Endothelial cell of umbilical vein (primary cell): ENCODE data around the gene ACTR3C. TPM values are rescaled to one million over a fixed set of nuclear protein-coding genes. Genes with fewer than 3 reads are reported as not detected.

Experiments used
- BruUV-seq: library from RNA; stranded (reverse); fragments of 400-500 nt; replicated peaks from 2 replicates; lab custom pipeline; 2021; lab: Mats Ljungman, UMichigan
- CTCF ChIA-PET: fragments of 300-600, 350-600 bp; sonication (Branson Sonifier 250); formaldehyde crosslinking; loops from one replicate; lab custom pipeline; 2021; ENCODE audit warnings: antibody characterized with exemption, inconsistent platforms; lab: Charles Lee
- POLR2A ChIA-PET: fragments of 300-600, 350-600 bp; sonication (Branson Sonifier 250); formaldehyde crosslinking; loops from one replicate; lab custom pipeline; 2021; ENCODE audit warnings: antibody characterized with exemption, inconsistent platforms; lab: Charles Lee
- DNase-seq: peaks from one replicate; pipeline ENCODE4 v3.0.0-alpha.2; 2011; ENCODE audit warnings: low read depth, low spot score
- FAIRE-seq: peaks from 2 replicates; lab custom pipeline; 2011; peaks lifted over from hg19 to GRCh38; lab: Jason Lieb, UNC
- H2AFZ ChIP-seq: 2 replicates; pipeline ENCODE4 v1.6.0; 2012; ENCODE audit warnings: low read depth, low read length, control low read depth, inconsistent platforms
- H3K27ac ChIP-seq: 2 replicates; pipeline ENCODE4 v1.5.1; 2011; ENCODE audit warnings: low read depth, mild to moderate bottlenecking, control low read depth, low read length, moderate library complexity; ENCODE audit not compliant: insufficient read depth
- H3K27me3 ChIP-seq, 2 experiments: 2 replicates each; pipeline versions ENCODE4 v1.6.0 to v1.6.1; 2011; ENCODE audit warnings: low read length in 2 of 2, mixed read lengths in 1 of 2; ENCODE audit not compliant: control insufficient read depth in 2 of 2, insufficient read depth in 2 of 2
- H3K36me3 ChIP-seq, 2 experiments: 2 replicates in 1 of 2; 3 replicates in 1 of 2; pipeline ENCODE4 v1.5.1; 2011; ENCODE audit warnings: low read length in 2 of 2, mild to moderate bottlenecking in 1 of 2, moderate library complexity in 1 of 2; ENCODE audit not compliant: control insufficient read depth in 2 of 2, insufficient read depth in 2 of 2; ENCODE audit errors: extremely low read depth in 1 of 2
- H3K4me1 ChIP-seq: 3 replicates; pipeline ENCODE4 v1.5.1; 2011; ENCODE audit warnings: mild to moderate bottlenecking, low read length; ENCODE audit not compliant: control insufficient read depth, insufficient read depth; ENCODE audit errors: extremely low read depth
- H3K4me2 ChIP-seq: 2 replicates; pipeline ENCODE4 v1.6.1; 2011; ENCODE audit warnings: low read length, control low read depth, mixed read lengths; ENCODE audit not compliant: insufficient read depth
- H3K4me3 ChIP-seq, 3 experiments: fragments of 200-600 bp in 1 of 3; sonication (generic), shearing (Covaris generic) in 1 of 3; replicated peaks in 1 of 3; 2 replicates each; pipeline ENCODE4 v1.5.1; 2011 to 2016; ENCODE audit warnings: control low read depth in 3 of 3, low read length in 3 of 3, mild to moderate bottlenecking in 2 of 3, inconsistent platforms in 1 of 3, low read depth in 1 of 3, moderate library complexity in 1 of 3; ENCODE audit not compliant: insufficient read depth in 1 of 3
- H3K79me2 ChIP-seq: 2 replicates; pipeline ENCODE4 v1.6.0; 2012; ENCODE audit warnings: low read length, inconsistent platforms; ENCODE audit not compliant: control insufficient read depth, insufficient read depth
- H3K9ac ChIP-seq: replicated peaks from 2 replicates; pipeline ENCODE3; 2011; ENCODE audit warnings: low read length, control low read depth; ENCODE audit not compliant: insufficient read depth; ENCODE audit errors: extremely low read depth
- H3K9me1 ChIP-seq: replicated peaks from 3 replicates; pipeline ENCODE4 v1.6.0; 2011; ENCODE audit warnings: mild to moderate bottlenecking, low read length; ENCODE audit not compliant: control insufficient read depth, insufficient read depth; ENCODE audit errors: extremely low read depth
- H3K9me3 ChIP-seq: replicated peaks from 2 replicates; pipeline ENCODE4 v1.5.1; 2012; ENCODE audit warnings: low read length, inconsistent platforms; ENCODE audit not compliant: control insufficient read depth, insufficient read depth
- H4K20me1 ChIP-seq: replicated peaks from 2 replicates; pipeline ENCODE3; 2011; ENCODE audit warnings: mild to moderate bottlenecking, low read length; ENCODE audit not compliant: control insufficient read depth, insufficient read depth; ENCODE audit errors: extremely low read depth
- EZH2 ChIP-seq: IDR thresholded peaks from 2 replicates; pipeline ENCODE4 v1.6.1; 2012; ENCODE audit warnings: borderline replicate concordance, low read depth, mild to moderate bottlenecking, moderate library complexity, low read length, inconsistent platforms; ENCODE audit not compliant: severe bottlenecking
- FOS ChIP-seq: IDR thresholded peaks from 2 replicates; pipeline ENCODE4 v1.6.1; 2011; ENCODE audit warnings: mild to moderate bottlenecking, low read length, moderate library complexity, borderline replicate concordance; ENCODE audit not compliant: insufficient read depth
- GATA2 ChIP-seq: IDR thresholded peaks from 2 replicates; pipeline ENCODE4 v1.7.0; 2011; ENCODE audit warnings: low read depth, mild to moderate bottlenecking, moderate library complexity, mixed read lengths, low read length; ENCODE audit not compliant: insufficient read length, insufficient read depth
- JUN ChIP-seq: IDR thresholded peaks from 2 replicates; pipeline ENCODE4 v1.6.1; 2011; ENCODE audit warnings: borderline replicate concordance, low read depth; ENCODE audit not compliant: insufficient read length, insufficient read depth
- MAX ChIP-seq: IDR thresholded peaks from 2 replicates; pipeline ENCODE4 v1.6.1; 2011; ENCODE audit not compliant: insufficient read depth, insufficient read length
- MYC ChIP-seq: IDR thresholded peaks from one replicate; pipeline ENCODE4 v1.6.1; 2011; ENCODE audit warnings: mild to moderate bottlenecking, low read depth, low read length
- POLR2A ChIP-seq: IDR thresholded peaks from 2 replicates; pipeline ENCODE4 v1.6.1; 2012; ENCODE audit warnings: low read depth, mild to moderate bottlenecking, control low read depth, low read length
- POLR2AphosphoS5 ChIP-seq: IDR thresholded peaks from 2 replicates; pipeline ENCODE4 v1.6.1; 2012; ENCODE audit warnings: low read depth, mild to moderate bottlenecking, control low read depth, low read length, moderate library complexity; ENCODE audit not compliant: insufficient read depth
- dilution Hi-C: fragments of 300-500 bp; cut with MboI; formaldehyde crosslinking; loops from one replicate; pipeline ENCODE4 v1.15.0; 2019; ENCODE audit warnings: low sequenced_read_pairs; ENCODE audit not compliant: extremely low pct_ligation_motif_present
- intact Hi-C: fragments of 100-400 bp; cut with micrococcal nuclease; formaldehyde crosslinking; loops from one replicate; pipeline ENCODE4 v1.10.0; 2022
- polyA plus RNA-seq, 4 experiments: library from polyadenylated mRNA; depleted of rRNA in 3 of 4; stranded (reverse) in 3 of 4; unstranded in 1 of 4; fragments of >200 nt; gene quantifications; 2 replicates each; pipeline versions ENCODE4 v1.2.1 to v1.2.3, GENCODE V29; 2011 to 2012; ENCODE audit warnings: missing spikeins in 1 of 4
- total RNA-seq: library from RNA; stranded (reverse); gene quantifications from 2 replicates; pipeline ENCODE4 v1.2.3, GENCODE V29; 2021
- TF ChIP-seq, protein P1 (sequence below), 2 donors: IDR thresholded peaks; 1 replicate in 1 of 2; 2 replicates in 1 of 2; pipeline ENCODE4 v1.5.1; 2011; ENCODE audit warnings: low read length in 2 of 2, mild to moderate bottlenecking in 2 of 2, moderate library complexity in 2 of 2, control low read depth in 1 of 2, inconsistent platforms in 1 of 2, low read depth in 1 of 2; ENCODE audit not compliant: insufficient read depth in 1 of 2; ENCODE audit errors: extremely low read depth in 1 of 2

Gene ACTR3C
- total and polyA plus RNA-seq, 2 donors (not counting 3 experiments of a cell fraction or from before 2014, with no cell fraction given): 0.33 TPM; not detected in 1

DNA sequence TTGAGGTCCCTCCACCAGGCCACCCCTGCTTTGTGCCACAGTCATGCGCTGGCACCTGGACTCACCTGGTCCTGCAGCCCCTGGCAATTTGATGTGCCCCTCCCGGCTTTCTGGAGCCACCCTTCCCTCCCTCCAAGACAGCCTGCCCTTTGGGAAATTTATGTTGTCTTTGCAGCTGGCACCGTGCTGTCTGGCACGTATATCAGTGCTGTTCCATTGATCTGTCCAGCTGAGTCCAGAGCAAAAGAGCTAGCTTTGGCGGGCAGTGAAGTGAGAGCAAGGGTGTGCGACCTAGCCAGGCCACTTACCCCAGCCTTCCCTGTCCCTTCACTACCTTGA is 12.4 kb upstream of the ACTR3C start:
- Histone ChIP-seq H2AFZ (no peak overlapping the region), H3K4me2 (no peak overlapping the region), H3K27ac (no peak overlapping the region), H3K27me3 (peaks cover 4 to 7% of the 10 kb centered on the region in 2 experiments), H3K4me1 (no peaks in the 10 kb centered on the region), H3K9me3 (no peaks in the 10 kb centered on the region), H4K20me1 (no peaks in the 10 kb centered on the region), H3K79me2 (no peaks in the 10 kb centered on the region), H3K9ac (no peak overlapping the region), H3K36me3 (no peaks in the 10 kb centered on the region), H3K4me3 (no peak overlapping the region), H3K9me1 (no peaks in the 10 kb centered on the region)
- POLR2A ChIA-PET: no interaction called here
- DNase-seq (no peak), FAIRE-seq (no peak)
- CTCF ChIA-PET: no interaction called here
- dilution Hi-C loops (no loop called here), intact Hi-C loops (no loop called here)
- TF ChIP-seq MAX (no peak), GATA2 (no peak), JUN (no peak), MYC (no peak), FOS (no peak), POLR2A (no peak), EZH2 (no peak), POLR2AphosphoS5 (no peak)
- TF ChIP-seq, protein P1, sequence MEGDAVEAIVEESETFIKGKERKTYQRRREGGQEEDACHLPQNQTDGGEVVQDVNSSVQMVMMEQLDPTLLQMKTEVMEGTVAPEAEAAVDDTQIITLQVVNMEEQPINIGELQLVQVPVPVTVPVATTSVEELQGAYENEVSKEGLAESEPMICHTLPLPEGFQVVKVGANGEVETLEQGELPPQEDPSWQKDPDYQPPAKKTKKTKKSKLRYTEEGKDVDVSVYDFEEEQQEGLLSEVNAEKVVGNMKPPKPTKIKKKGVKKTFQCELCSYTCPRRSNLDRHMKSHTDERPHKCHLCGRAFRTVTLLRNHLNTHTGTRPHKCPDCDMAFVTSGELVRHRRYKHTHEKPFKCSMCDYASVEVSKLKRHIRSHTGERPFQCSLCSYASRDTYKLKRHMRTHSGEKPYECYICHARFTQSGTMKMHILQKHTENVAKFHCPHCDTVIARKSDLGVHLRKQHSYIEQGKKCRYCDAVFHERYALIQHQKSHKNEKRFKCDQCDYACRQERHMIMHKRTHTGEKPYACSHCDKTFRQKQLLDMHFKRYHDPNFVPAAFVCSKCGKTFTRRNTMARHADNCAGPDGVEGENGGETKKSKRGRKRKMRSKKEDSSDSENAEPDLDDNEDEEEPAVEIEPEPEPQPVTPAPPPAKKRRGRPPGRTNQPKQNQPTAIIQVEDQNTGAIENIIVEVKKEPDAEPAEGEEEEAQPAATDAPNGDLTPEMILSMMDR (IDR thresholded peaks at IDR 0.05; ENCODE audit: extremely low read depth in 1 of 2, insufficient read depth in 1 of 2, low read depth in 1 of 2, low read length in 2 of 2): no peak
- no TSS peak for BruUV-seq
